ENCODE data around the gene JAM2. TPM values are rescaled to one million over a fixed set of nuclear protein-coding genes. Genes with fewer than 3 reads are reported as not detected.

JAM2 gene
- total RNA-seq, 1 donor from 2014 or later = 23.7 TPM

GRCh38 chr21:25647647-25648046 lies 8.6 kb downstream of the JAM2 start:
- Histone ChIP-seq H3K4me3 (no peak overlapping the region), H3K4me1 (peaks cover 11% of the 10 kb centered on the region), H3K27ac (replicated peaks) (no peak overlapping the region), H3K36me3 (no peaks in the 10 kb centered on the region), H3K27me3 (ENCODE audit: low read depth) (no peaks in the 10 kb centered on the region), H3K9me3 (replicated peaks) (no peaks in the 10 kb centered on the region)
- DNase-seq = no peak
- TF ChIP-seq CTCF (IDR thresholded peaks at IDR 0.05; ENCODE audit: borderline replicate concordance) = no peak
- intact Hi-C loops (cut with micrococcal nuclease) = loop anchor here (5.0 kb wide), 1 partner anchor 50 kb away; no protein-coding TSS in a partner anchor

DNA sequence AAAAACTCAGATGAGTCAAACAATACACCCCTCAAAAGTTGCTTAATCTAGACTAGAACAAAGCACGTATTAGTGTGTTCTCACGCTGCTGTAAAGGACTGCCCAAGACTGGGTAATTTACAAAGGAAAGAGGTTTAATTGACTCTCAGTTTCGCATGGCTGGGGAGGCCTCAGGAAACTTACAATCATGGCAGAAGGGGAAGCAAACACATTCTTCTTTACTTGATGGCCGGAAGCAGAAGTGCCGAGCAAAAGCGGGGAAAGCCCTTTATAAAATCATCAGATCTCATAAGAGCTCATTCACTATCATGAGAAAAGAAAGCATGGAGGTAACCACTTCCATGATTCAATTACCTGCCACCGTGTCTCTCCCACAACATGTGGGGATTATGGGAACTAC lies 10.1 kb downstream of the JAM2 start:
- H3K27me3 ChIP-seq (ENCODE audit: low read depth) = no peaks in the 10 kb centered on the region
- H3K4me1 ChIP-seq = peaks cover 11% of the 10 kb centered on the region
- H3K36me3 ChIP-seq = no peaks in the 10 kb centered on the region
- DNase-seq = no peak
- no peak for TF ChIP-seq CTCF (IDR thresholded peaks at IDR 0.05; ENCODE audit: borderline replicate concordance)
- no peak overlapping the region for H3K4me3 ChIP-seq
- no peaks in the 10 kb centered on the region for H3K9me3 ChIP-seq (replicated peaks)
- intact Hi-C loops (cut with micrococcal nuclease) = loop anchor here (5.0 kb wide), 1 partner anchor 48 kb away; no protein-coding TSS in a partner anchor
- no peak overlapping the region for H3K27ac ChIP-seq (replicated peaks)

DNA sequence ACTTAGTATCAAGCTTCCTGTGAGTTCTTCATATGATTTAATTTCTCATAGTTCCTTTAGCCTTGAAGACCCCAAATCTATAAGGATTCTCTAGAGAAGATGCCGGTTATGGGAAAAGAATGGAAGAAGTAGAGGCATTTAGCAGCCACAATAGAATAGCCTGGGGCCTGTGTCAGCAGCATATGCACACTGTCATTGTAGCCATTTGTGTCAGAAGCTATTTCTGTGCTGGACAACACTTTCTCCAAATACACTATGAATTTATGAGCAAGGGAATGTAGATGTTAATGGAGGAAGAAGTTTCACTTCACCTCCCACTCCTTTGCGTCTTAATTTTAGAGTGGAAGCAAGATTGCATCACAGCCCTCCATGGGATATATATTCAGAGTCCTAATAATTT lies 17.4 kb downstream of the JAM2 start:
- Histone ChIP-seq H3K27me3 (ENCODE audit: low read depth) (no peaks in the 10 kb centered on the region), H3K36me3 (no peaks in the 10 kb centered on the region), H3K27ac (replicated peaks) (no peak overlapping the region), H3K4me1 (peaks cover 14% of the 10 kb centered on the region), H3K4me3 (no peak overlapping the region), H3K9me3 (replicated peaks) (peaks cover 8% of the 10 kb centered on the region)
- no peak for DNase-seq
- intact Hi-C loops (cut with micrococcal nuclease) = no loop called here
- no peak for TF ChIP-seq CTCF (IDR thresholded peaks at IDR 0.05; ENCODE audit: borderline replicate concordance)

DNA sequence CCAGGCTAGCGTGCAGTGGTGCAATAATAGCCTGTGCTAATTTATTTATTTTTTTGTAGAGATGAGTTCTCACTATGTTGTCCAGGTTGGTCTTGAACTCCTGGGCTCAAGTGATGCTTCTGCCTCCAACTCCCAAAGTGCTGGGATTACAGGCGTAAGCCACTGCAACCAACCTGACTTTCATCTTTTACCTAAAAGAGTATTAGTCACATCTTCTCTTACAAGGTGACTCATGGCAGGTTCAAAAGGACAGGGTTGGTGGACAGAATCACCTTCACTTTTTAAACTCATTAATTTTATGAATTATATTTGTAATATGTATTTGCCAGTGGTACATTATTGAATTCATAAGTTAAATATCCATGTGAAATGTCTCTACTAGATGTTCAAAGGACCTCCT lies 18.1 kb downstream of the JAM2 start:
- no peak for TF ChIP-seq CTCF (IDR thresholded peaks at IDR 0.05; ENCODE audit: borderline replicate concordance)
- no peak for DNase-seq
- H3K27ac ChIP-seq (replicated peaks) = no peak overlapping the region
- no peaks in the 10 kb centered on the region for H3K27me3 ChIP-seq (ENCODE audit: low read depth)
- intact Hi-C loops (cut with micrococcal nuclease) = no loop called here
- H3K36me3 ChIP-seq = no peaks in the 10 kb centered on the region
- peaks cover 14% of the 10 kb centered on the region for H3K4me1 ChIP-seq
- H3K4me3 ChIP-seq = no peak overlapping the region
- H3K9me3 ChIP-seq (replicated peaks) = peaks cover 8% of the 10 kb centered on the region

GRCh38 chr21:25658427-25659035 lies 19.5 kb downstream of the JAM2 start:
- peaks cover 14% of the 10 kb centered on the region for H3K4me1 ChIP-seq
- no peaks in the 10 kb centered on the region for H3K27me3 ChIP-seq (ENCODE audit: low read depth)
- DNase-seq = no peak
- TF ChIP-seq CTCF (IDR thresholded peaks at IDR 0.05; ENCODE audit: borderline replicate concordance) = no peak
- no peak overlapping the region for H3K4me3 ChIP-seq
- intact Hi-C loops (cut with micrococcal nuclease) = no loop called here
- H3K36me3 ChIP-seq = no peaks in the 10 kb centered on the region
- H3K9me3 ChIP-seq (replicated peaks) = peaks cover 8% of the 10 kb centered on the region
- H3K27ac ChIP-seq (replicated peaks) = no peak overlapping the region

Data from left ventricle myocardium inferior (tissue), 1 donor.